ENCODE results near the gene GLG1.

GLG1 gene

GRCh38 chr16:74497761-74498160 is 109.2 kb downstream of the GLG1 start:
- CTCF ChIA-PET = interaction anchor here (0.6 kb wide), 1 partner anchor 27 kb away, joined by 3 read pairs; no protein-coding TSS in a partner anchor
- TF ChIP-seq CTCF (conservative IDR thresholded peaks at IDR 0.05; ENCODE audit: low read depth) = no peak
- no peak for DNase-seq (ENCODE audit: low spot score)
- POLR2A ChIA-PET (ENCODE audit: low non-redundant PET) = no interaction called here
- H3K27ac ChIP-seq = no peak overlapping the region

- DNase-seq (ENCODE audit: low spot score) = no peak
- POLR2A ChIA-PET (ENCODE audit: low non-redundant PET) = no interaction called here
- CTCF ChIA-PET = no interaction called here
- no peak overlapping the region for H3K27ac ChIP-seq
- TF ChIP-seq CTCF (conservative IDR thresholded peaks at IDR 0.05; ENCODE audit: low read depth) = no peak
Measured at GRCh38 chr16:74496054-74496453, 110.9 kb downstream of the GLG1 start.

- CTCF ChIA-PET = interaction anchor here (0.7 kb wide), 1 partner anchor 65 kb away, joined by 3 read pairs; no protein-coding TSS in a partner anchor
- no peak overlapping the region for H3K27ac ChIP-seq
- POLR2A ChIA-PET (ENCODE audit: low non-redundant PET) = interaction anchor here (1.4 kb wide), 1 partner anchor 114 kb away, joined by 3 read pairs; the partner anchor contains the start of gene GLG1
- TF ChIP-seq CTCF (conservative IDR thresholded peaks at IDR 0.05; ENCODE audit: low read depth) = no peak
- DNase-seq (ENCODE audit: low spot score) = no peak
Measured at GRCh38 chr16:74492976-74493375, 113.9 kb downstream of the GLG1 start.

- CTCF ChIA-PET = interaction anchor here (0.6 kb wide), 1 partner anchor 1117 kb away, joined by 5 read pairs; no protein-coding TSS in a partner anchor
- POLR2A ChIA-PET (ENCODE audit: low non-redundant PET) = no interaction called here
- no peak overlapping the region for H3K27ac ChIP-seq
- no peak for DNase-seq (ENCODE audit: low spot score)
- TF ChIP-seq CTCF (conservative IDR thresholded peaks at IDR 0.05; ENCODE audit: low read depth) = no peak
Measured at GRCh38 chr16:74487634-74488495, 119.0 kb downstream of the GLG1 start.

GRCh38 chr16:74485916-74486315 is 121.0 kb downstream of the GLG1 start:
- no peak overlapping the region for H3K27ac ChIP-seq
- TF ChIP-seq CTCF (conservative IDR thresholded peaks at IDR 0.05; ENCODE audit: low read depth) = no peak
- DNase-seq (ENCODE audit: low spot score) = no peak
- ChIA-PET POLR2A (ENCODE audit: low non-redundant PET) (no interaction called here), CTCF (interaction anchor here (0.7 kb wide), 1 partner anchor 165 kb away, joined by 4 read pairs; no protein-coding TSS in a partner anchor)

GRCh38 chr16:74480150-74481029 is 126.5 kb downstream of the GLG1 start:
- peak overlapping the region; percentile 77 for H3K27ac ChIP-seq
- CTCF ChIA-PET = interaction anchor here (1.7 kb wide), 1 partner anchor 144 kb away, joined by 4 read pairs; no protein-coding TSS in a partner anchor
- POLR2A ChIA-PET (ENCODE audit: low non-redundant PET) = no interaction called here
- DNase-seq (ENCODE audit: low spot score) = peak; percentile 90
- TF ChIP-seq CTCF (conservative IDR thresholded peaks at IDR 0.05; ENCODE audit: low read depth) = no peak
